GM18507 (cell line): Measurements from ENCODE around the gene RAMP1.

ENCODE experiments used
- DNase-seq: peaks from one replicate; pipeline ENCODE4 v3.0.0; 2011; ENCODE audit warnings: low read depth; ENCODE audit not compliant: insufficient read length; ENCODE audit errors: extremely low spot score
- FAIRE-seq: peaks from 2 replicates; lab custom pipeline; 2011; peaks lifted over from hg19 to GRCh38; lab: Jason Lieb, UNC

RAMP1 gene

DNA sequence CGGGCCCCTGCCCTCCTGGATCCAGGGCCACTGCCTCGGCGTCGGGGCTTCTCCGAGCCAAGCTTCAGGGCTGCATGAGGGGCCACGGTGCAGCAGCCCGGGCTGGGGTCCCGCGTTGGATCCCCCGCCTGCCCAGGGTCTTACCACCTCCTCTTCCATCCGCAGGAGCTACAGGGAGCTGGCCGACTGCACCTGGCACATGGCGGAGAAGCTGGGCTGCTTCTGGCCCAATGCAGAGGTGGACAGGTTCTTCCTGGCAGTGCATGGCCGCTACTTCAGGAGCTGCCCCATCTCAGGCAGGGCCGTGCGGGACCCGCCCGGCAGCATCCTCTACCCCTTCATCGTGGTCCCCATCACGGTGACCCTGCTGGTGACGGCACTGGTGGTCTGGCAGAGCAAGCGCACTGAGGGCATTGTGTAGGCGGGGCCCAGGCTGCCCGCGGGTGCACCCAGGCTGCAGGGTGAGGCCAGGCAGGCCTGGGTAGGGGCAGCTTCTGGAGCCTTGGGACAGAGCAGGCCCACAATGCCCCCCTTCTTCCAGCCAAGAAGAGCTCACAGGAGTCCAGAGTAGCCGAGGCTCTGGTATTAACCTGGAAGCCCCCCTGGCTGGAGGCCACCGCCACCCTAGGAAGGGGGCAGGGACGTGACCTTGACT lies 52.1 kb downstream of the RAMP1 start:
- FAIRE-seq, result no peak
- no peak for DNase-seq

GRCh38 chr2:237912271-237913192 lies 53.1 kb downstream of the RAMP1 start:
- FAIRE-seq, result no peak
- DNase-seq, result no peak

GRCh38 chr2:237913193-237913917 lies 53.9 kb downstream of the RAMP1 start:
- DNase-seq (no peak), FAIRE-seq (no peak)

- FAIRE-seq, result no peak
- no peak for DNase-seq
Observed at GRCh38 chr2:237915576-237915975, 56.2 kb downstream of the RAMP1 start.

- FAIRE-seq (no peak), DNase-seq (no peak)
Observed at GRCh38 chr2:237916296-237916695, 56.9 kb downstream of the RAMP1 start.

DNA sequence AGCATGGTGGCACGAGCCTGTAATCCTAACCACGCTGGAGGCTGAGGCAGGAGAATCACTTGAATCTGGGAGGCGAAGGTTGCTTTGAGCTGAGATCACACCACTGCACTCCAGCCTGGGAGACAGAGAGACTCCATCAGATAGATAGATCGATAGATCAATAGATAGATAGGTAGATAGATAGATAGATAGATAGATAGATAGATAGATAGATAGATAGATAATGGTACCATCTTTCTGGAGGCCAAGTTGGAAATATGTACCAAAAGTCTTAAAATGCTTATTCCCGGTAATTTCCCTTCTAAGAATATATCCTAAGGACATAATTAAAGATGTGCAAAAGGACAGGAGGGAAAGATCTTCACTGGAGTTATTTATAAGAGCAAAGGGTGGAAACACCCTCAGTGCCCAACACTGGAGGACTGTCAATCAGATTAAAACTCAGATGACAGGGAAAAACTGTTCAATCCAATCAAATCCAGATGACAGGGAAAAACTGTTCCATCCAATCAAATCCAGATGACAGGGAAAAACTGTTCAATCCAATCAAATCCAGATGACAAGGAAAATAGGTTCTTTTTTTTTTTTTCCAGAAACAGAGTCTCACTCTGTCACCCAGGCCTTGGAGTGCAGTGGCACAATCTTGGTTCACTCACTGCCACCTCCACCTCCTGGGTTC lies 58.4 kb downstream of the RAMP1 start:
- FAIRE-seq (no peak), DNase-seq (no peak)

DNA sequence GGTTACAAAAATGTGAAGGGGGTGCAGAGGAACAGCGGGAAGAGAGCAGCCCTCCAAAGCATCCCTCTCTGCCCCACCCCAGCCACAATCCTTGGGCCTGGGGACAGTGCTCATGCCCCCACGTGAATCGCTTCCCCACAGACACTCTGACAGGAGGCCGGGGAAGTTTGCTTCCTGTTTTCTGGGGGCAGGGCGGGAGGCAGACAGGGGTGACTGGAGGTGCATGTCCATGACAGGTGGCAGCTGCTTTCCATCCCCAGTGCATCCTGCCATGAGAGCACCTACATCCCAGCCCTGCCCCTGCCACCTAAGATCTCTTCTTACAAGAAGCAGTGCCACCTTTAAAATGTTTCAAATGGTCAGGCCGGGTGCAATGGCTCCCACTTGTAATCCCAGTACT lies 60.2 kb downstream of the RAMP1 start:
- no peak for DNase-seq
- FAIRE-seq, result no peak

DNA sequence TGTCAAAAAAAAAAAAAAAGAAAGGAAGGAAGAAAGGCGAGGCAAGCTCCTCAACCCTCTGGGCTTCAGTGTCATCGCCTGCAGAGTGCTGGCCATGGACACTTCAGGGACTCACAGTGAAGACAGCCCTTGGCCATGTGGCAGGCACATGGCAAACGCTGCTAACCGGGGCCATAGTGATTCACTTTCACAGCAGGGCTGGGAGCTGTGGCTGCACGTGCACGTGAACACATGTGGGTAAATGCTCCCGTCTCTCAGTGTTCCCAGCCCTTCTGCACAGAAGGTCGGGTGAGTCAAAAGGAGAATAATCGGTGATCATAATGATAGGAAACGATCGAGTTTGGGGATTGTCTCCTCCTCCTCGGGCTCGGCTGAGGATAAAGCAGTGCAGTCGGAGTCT lies 61.2 kb downstream of the RAMP1 start:
- no peak for FAIRE-seq
- no peak for DNase-seq

- no peak for FAIRE-seq
- DNase-seq, result no peak
Observed at GRCh38 chr2:237921967-237922492, 62.6 kb downstream of the RAMP1 start.

DNA sequence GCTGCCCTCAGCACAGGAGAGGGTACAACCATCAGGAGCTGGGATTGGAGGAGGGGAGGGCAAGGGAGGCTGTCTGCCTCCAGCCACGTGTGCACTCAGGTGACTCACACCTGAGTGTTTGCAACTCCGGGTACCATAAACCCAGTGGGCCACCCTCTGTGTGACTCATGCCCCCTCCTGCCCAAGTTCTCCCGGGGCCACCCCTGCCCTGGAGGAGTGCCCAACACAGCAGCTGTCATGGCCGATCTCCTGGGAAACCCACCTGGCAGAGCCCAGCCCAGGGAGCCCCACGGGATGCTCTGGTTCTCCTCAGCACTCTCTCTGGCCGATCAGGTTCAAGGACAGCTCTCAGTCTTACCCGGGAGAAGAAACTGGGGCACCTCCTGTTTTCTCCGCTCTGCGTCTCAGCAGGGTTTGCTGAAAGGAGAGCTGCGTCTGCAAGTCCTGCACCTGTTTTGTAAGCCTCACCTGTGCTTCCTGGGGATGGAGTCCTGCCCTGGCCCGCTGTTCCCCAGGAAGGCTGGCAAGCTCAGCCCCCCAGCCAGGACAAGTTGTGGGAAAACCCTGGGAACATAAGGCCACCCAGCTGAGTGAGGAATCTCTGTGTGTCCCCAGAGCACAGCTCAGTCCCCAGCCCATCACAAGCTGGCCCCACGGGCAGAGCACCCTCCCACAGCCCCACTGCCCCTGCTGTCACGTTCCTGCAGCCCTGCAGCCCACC lies 63.4 kb downstream of the RAMP1 start:
- no peak for FAIRE-seq
- DNase-seq, result no peak

GRCh38 chr2:237923481-237924163 lies 64.2 kb downstream of the RAMP1 start:
- DNase-seq, result peak; percentile 68
- no peak for FAIRE-seq

DNA sequence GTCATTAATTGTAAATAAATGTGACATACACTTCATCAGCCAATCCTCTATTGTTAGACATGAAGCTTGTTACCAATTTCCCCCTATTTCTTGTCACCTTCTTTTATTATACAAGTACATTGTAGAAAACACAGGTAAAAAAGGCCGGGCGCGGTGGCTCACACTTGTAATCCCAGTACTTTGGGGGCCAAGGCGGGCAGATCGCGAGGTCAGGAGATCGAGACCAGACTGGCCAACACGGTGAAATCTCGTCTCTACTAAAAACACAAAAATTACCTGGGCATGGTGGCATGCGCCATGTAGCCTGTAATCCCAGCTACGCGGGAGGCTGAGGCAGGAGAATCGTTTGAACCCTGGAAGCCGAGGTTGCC lies 64.7 kb downstream of the RAMP1 start:
- DNase-seq (no peak), FAIRE-seq (no peak)

DNA sequence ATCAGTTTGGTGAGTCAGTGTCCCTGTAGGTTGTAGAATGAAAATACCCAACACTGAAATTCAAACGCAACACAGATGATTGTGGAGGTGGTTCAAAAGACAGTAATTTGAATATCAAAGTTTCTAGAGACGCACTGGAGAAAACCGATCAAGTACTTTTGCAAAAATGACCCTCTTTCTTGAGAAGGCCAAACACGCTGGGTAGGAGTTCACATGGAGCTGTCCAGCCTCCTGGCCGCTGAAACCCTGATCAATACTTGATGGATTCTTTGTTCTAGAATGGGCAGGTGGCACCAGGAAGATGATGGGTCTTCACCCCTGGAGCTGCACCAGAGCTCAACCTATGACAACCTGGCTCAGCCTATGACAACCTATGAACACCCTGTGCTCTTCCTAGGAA lies 67.7 kb downstream of the RAMP1 start:
- no peak for DNase-seq

DNA sequence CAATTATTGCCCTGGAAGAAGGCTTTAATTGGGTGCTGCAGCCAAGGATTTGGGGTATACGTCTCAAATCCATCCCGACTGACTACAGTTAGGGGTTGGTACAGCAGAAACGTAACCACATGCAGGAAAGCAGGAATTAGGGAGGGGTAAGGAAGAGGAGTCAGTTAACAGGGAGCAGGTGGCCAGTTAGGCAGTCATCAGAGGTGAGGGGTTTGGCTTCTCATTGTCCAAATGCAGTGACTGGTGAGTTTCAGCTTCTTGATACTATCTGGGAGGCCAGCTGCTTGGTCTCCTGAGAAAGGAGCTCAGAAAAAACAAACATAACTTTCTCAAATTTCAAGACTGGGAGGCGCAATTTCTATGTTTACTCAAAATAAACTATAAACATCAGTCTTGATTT lies 68.6 kb downstream of the RAMP1 start:
- no peak for FAIRE-seq

More for the DNA sequence above, 67.7 kb downstream of the RAMP1 start:
- FAIRE-seq, result no peak

DNA sequence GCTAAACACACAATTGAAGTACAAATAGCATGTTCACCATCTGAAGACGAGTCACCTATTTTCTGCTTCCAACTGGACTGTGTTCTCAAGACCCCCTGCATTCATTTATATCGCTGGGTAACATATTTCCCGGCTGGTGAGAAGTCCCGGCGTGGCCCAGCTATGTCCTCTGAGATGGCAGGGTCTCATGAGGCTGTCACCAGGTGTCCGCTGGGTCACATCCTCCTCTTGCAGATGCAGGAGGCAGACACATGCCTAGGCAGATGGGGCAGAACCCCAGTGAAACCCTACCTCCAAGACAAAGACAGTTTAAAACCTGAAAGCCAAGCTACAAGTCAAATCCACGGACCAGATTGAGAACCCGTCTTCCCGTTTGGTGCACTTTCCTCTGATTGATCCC lies 70.6 kb downstream of the RAMP1 start:
- FAIRE-seq, result no peak
- no peak for DNase-seq

More for the DNA sequence above, 68.6 kb downstream of the RAMP1 start:
- DNase-seq, result no peak

DNA sequence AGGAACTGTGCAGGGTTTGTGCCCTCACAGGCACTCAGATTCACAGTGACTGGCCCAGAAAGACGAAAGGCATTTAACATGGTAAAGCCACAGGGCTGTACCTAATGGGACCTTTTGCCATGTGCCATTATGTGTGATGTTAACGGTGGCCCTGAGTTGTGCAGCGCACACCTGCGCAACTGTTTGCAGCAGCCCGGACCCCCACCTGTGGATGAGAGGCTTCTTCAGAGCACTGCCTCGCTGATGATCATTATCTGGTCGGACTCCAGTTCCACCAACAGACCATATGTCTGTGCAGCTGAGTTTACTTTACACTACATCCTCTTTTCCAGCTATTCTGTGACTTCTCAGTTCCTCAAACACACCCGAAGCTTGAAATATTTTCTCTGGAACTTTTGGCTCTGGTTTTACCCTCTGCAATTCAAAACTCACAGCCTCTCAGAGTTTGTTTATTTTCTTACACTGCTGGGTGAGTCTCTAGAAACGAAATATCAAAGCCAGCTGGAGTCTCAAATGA lies 71.8 kb downstream of the RAMP1 start:
- no peak for FAIRE-seq

GRCh38 chr2:237932731-237933131 lies 73.3 kb downstream of the RAMP1 start:
- no peak for DNase-seq
- FAIRE-seq, result no peak

More for the DNA sequence above, 71.8 kb downstream of the RAMP1 start:
- no peak for DNase-seq

GRCh38 chr2:237934186-237934585 lies 74.8 kb downstream of the RAMP1 start:
- DNase-seq, result no peak
- no peak for FAIRE-seq
